ENCODE results near the gene VSIG10L.
A peak's percentile ranks its signal among the peaks of the same experiment; 100 is the strongest.

Gene VSIG10L

DNA sequence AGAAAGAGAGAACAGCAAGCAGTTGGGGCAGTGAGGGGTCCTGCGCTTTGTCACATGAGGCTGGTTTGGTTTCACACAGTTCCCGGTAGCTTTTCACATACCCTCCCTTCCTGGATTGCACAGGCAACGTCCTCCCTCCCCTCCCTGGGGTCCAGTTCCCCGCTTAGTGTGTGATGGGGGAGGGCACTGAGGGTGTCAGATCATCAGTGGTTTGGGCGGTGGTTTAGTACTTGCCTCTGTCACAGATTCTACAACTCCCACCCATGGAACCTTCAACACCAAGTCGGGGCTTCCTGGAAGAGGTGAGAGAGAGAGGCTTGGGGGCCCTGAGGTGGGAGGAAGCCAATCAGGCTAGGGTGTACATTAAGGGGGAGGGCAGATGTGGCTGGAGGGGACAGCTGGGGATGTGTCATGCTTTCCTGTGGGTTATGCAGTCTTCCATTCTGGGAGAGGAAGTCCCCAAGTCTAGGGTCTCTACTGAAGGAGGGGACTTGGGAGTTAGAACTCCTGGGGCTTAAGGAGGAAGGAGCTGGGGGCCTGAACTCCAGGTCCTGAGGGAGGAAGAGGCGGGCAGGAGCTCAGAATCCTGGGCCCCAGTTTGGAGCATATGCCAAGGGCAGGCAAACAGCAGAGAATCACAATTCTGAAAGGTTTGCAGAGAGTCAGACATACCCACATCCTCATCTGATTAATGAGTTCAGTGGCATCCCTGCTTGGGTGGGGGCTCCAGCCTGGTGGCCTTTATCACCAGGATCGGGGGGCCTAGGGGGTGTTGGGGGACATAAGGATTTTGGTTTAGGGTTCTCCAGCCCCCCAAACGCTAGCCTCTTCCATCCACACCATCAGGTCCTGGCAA is 30.9 kb upstream of the VSIG10L start, which contains the start of gene NKG7:
Gene NKG7 (minus strand): TSS at position 6 of the 856 bp plus-strand sequence. CDS start 119 bp downstream, outside the sequence.
- Histone ChIP-seq H3K27me3 (no peaks in the 10 kb centered on the region), H3K4me1 (peaks cover 95% of the 10 kb centered on the region), H3K9me3 (no peaks in the 10 kb centered on the region), H3K27ac (peak within 1 kb of the TSS; percentile 96), H3K36me3 (no peaks in the 10 kb centered on the region), H3K9ac (peak within 1 kb of the TSS; percentile 83), H3K4me3 (peak within 1 kb of the TSS; percentile 62), H4K20me1 (no peaks in the 10 kb centered on the region), H3K4me2 (peak within 1 kb of the TSS; percentile 99)
- TF ChIP-seq Cebpa-rat (IDR thresholded peaks at IDR 0.05), result peak; percentile 24; the same call in 1 of the 2 replicates

DNA sequence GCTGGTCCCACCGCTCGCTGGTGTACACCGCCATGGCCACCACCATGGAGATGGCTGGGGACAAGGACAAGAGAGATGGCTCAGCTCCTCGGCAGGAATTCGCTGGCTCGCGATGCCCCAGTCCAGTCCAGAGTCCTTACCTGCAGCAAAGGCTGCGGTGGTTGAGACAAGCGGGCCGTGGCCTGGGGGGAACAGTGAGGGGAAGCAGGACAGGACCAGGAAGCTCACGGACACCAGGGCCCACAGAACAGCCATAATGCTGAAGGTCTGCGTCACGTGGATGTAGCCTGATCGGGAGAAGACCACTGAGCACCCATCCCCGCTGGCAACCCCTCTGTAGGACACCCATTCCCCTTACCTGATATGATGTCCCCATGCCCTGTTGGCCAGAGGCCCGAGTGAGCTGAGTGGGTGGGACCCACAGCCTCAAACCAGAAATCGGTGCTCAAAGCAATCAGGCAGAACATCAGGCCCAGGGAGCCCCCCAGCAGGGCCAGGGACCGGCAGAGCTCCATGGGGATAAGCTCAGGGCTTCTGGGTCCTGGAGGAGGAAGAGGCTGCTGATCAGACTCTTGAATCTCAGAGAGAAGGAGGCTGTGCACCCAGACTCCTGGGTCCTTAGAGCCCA is 30.2 kb upstream of the VSIG10L start:
- Histone ChIP-seq H3K9ac (peak overlapping the region; percentile 83), H3K27ac (peak overlapping the region; percentile 96), H4K20me1 (no peaks in the 10 kb centered on the region), H3K9me3 (no peaks in the 10 kb centered on the region), H3K4me1 (peaks cover 90% of the 10 kb centered on the region), H3K4me2 (peak overlapping the region; percentile 99), H3K36me3 (no peaks in the 10 kb centered on the region), H3K27me3 (no peaks in the 10 kb centered on the region), H3K4me3 (peak overlapping the region; percentile 62)
- no peak for TF ChIP-seq Cebpa-rat (IDR thresholded peaks at IDR 0.05)

DNA sequence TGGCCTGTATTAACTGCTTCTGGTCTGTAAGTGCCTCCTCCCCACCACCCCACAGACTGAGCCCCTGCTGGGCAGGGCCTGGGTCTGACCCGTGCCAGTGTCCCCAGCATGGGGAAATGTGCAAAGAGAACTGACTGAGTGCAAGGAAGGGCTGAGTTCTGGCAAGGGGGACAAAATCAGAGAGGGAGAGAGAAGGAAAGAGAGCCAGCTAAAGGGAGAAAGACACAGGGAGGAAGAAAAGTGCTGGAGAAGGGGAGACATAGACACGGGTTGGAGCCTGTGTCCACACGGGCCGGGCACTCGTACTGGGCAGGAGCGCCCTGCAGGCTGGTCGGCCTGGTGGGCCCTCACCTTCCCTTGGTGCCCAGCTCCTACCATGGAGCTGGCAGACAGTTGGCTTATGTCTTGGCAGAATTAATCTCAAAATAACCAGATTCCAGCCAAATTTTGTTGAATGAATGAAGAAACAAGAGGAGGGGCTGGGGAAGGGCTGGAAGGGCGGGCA is 29.3 kb upstream of the VSIG10L start:
- Histone ChIP-seq H3K9me3 (no peaks in the 10 kb centered on the region), H3K27ac (peak overlapping the region; percentile 96), H3K27me3 (no peaks in the 10 kb centered on the region), H3K4me3 (no peak overlapping the region), H3K4me1 (peaks cover 82% of the 10 kb centered on the region), H3K4me2 (peak overlapping the region; percentile 99), H3K9ac (no peak overlapping the region; the same call in 1 of the 2 replicates), H3K36me3 (no peaks in the 10 kb centered on the region), H4K20me1 (no peaks in the 10 kb centered on the region)
- no peak for TF ChIP-seq Cebpa-rat (IDR thresholded peaks at IDR 0.05)

DNA sequence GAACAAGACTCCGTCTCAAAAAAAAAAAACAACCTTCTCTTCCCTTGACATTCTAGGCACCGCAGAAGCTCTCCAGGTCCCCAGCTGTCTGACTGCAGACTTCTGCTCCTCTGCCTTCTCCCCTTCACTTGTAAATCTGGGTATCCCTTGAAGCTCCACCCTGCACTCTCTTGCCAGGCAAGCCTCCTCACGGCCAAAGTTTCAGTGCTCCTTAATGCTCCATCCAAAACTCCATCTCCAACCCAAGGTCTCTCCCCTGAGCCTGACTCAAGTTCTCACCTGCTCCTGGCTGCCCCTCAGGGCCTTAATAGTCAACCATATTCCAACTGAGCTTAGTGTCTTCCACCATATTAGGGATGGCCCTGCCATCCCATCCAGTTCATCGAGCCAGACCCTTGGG is 28.3 kb upstream of the VSIG10L start:
- Histone ChIP-seq H3K4me1 (peaks cover 77% of the 10 kb centered on the region), H3K27me3 (no peaks in the 10 kb centered on the region), H3K36me3 (no peaks in the 10 kb centered on the region), H3K4me3 (no peak overlapping the region), H3K9ac (no peak overlapping the region), H3K4me2 (peak overlapping the region; percentile 99), H3K27ac (no peak overlapping the region), H4K20me1 (no peaks in the 10 kb centered on the region), H3K9me3 (no peaks in the 10 kb centered on the region)
- no peak for TF ChIP-seq Cebpa-rat (IDR thresholded peaks at IDR 0.05)

DNA sequence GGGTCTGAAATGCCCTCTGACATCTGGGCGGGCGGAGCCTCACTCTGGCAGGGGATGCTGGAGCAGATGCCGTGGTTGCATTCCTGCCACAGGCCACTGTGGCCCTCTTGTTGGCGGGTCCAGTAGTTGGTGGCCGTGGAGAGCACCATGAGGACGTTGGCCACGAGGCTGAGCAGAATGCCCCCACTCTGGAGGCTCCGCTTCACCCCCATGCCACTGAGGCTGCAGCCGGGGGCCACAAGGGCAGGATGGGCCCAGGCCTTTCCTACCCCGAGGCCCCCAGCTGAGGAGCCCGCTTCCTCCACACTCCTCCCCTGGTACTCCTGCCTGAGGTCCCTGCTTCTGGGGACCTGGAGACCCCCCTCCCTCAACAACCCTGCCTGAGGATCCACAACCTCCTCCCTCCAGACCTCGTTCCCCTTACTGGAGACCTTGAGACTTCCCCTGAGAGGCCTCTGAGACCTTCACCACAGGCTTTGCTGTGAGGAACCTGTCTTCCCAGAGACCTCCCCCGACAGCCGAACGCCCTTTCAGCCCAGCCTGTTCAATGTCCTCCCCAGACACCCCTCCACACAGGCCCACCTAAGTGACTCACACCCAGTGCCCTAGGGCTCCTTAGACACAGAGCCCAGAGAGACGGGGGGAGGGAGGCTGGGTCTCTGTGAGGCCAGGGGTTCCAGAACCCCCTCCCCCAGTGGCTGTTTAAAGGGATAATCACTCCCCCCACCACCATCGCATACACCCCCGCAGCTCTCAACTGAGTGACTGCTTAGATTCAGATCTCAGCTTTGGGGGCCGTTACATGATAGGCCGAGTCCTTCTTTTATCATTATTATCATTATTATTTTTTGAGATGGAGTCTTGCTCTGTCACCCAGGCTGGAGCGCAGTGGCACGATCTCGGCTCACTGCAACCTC is 26.7 kb upstream of the VSIG10L start, which contains the start of gene CLDND2:
Gene CLDND2 (minus strand): TSS at position 638 of the 917 bp plus-strand sequence. CDS start 426 bp downstream, at position 212.
- H4K20me1 ChIP-seq, result no peaks in the 10 kb centered on the region
- no peak for TF ChIP-seq Cebpa-rat (IDR thresholded peaks at IDR 0.05)
- peak within 1 kb of the TSS; percentile 80 for H3K9ac ChIP-seq
- peak within 1 kb of the TSS; percentile 83 for H3K4me3 ChIP-seq
- H3K4me1 ChIP-seq, result peaks cover 77% of the 10 kb centered on the region
- no peaks in the 10 kb centered on the region for H3K36me3 ChIP-seq
- peak within 1 kb of the TSS; percentile 100 for H3K4me2 ChIP-seq
- H3K9me3 ChIP-seq, result no peaks in the 10 kb centered on the region
- no peaks in the 10 kb centered on the region for H3K27me3 ChIP-seq
- H3K27ac ChIP-seq, result peak within 1 kb of the TSS; percentile 86

DNA sequence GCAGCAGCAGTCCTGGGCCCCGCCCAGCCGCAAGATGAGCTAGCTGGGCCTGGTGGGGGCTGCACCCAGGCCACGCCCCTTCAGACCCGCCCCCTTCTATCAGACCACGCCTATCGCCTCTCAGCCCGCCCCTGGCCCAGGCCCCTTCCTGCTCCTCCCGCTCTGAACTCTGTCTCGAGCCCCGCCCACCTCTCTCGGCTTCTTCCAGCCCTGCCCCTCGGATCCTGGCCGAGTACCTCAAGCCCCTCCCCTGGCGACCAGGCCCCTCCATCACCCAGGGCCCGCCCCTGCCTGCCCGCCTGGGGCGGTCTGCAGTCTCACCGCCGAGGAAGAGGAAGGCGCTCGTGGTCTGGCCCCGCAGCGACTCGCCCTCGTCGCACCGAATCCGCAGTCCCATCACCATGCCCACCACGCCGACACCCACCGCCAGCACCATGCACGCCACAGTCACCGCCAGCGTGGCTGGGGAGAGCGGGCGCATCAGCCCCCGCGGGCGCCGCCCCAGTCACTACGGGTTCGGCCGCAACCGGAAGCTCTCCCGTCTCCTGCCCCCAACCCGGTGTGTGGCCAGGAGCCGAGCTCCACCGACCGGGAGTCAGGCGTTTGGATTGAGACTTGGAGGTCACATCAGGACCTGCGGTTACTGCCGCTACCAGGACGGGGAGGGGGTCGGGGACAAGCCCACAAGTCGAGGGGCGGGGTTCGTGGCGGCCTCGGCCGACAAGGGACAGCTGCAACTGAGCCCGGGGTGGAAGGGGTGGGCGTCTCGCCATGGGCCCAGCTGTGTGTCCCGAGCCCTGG is 25.8 kb upstream of the VSIG10L start:
- H3K9me3 ChIP-seq, result no peaks in the 10 kb centered on the region
- H4K20me1 ChIP-seq, result no peaks in the 10 kb centered on the region
- peaks cover 77% of the 10 kb centered on the region for H3K4me1 ChIP-seq
- H3K27ac ChIP-seq, result peak overlapping the region; percentile 89
- H3K36me3 ChIP-seq, result no peaks in the 10 kb centered on the region
- no peaks in the 10 kb centered on the region for H3K27me3 ChIP-seq
- H3K4me2 ChIP-seq, result peak overlapping the region; percentile 100
- H3K9ac ChIP-seq, result peak overlapping the region; percentile 85
- no peak for TF ChIP-seq Cebpa-rat (IDR thresholded peaks at IDR 0.05)
- peak overlapping the region; percentile 83 for H3K4me3 ChIP-seq

DNA sequence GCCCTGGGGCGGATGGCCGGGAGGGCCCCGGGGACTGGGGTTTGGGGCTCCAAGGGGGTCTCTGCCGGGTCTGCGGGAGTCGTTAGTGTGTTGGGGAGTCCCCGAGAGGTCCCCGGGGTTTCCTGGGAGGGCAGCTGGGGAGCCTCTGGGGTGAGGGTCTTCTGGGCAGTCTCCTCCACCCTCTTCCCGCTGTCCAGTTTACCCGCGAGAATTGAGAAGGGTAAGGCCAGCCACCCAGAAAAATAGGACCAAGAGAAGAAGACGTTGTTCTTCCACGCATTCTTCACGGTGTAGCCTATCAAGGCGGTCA is 25.3 kb upstream of the VSIG10L start:
- Histone ChIP-seq H3K9ac (peak overlapping the region; percentile 85), H3K36me3 (no peaks in the 10 kb centered on the region), H3K9me3 (no peaks in the 10 kb centered on the region), H4K20me1 (no peaks in the 10 kb centered on the region), H3K4me3 (peak overlapping the region; percentile 83), H3K4me1 (peaks cover 77% of the 10 kb centered on the region), H3K4me2 (peak overlapping the region; percentile 100), H3K27ac (peak overlapping the region; percentile 89), H3K27me3 (no peaks in the 10 kb centered on the region)
- TF ChIP-seq Cebpa-rat (IDR thresholded peaks at IDR 0.05), result no peak

DNA sequence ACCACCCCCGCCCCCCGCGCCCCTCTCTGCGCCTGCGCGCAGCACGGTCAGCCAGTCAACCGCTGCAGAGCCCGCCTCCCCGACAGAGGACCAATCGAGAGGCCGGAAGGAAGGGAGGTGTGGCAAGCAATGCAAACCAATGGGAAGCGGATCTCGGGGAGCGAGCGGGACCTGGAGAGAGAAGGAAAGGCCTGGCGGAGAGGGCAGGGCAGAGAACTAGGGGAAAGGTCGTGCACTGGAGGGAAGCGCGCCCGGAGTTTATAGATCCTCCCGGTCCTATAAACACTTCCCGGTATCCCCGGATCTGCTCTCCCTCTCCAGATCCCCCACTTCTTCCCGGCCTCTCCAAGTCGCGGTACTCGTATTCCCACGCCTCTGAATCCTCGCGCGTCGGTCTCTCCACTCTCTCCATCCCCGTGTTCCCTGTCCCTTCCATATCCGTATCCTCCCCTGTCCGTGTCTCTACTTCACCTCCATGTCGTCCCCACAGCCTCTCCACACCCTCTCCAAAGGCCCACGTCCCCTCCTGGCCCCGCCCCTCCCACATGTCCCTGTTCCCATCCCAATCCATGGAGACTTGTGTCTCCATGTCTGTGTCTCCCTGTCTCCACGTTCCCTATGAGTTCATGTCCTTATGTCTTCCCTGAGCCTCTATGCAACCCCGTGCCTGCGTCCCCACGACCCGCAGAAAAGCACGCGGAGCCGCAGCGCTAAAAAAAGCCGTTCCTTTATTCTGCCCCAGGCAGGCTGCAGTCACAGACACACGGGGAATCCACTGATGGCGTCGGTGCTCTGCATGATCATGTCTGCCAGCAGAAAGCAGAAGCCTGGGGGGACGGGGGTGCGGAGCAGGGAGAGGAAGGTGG is 24.7 kb upstream of the VSIG10L start:
- Histone ChIP-seq H3K9ac (peak overlapping the region; percentile 90), H3K36me3 (no peaks in the 10 kb centered on the region), H3K27ac (peak overlapping the region; percentile 93), H3K9me3 (no peaks in the 10 kb centered on the region), H3K4me1 (peaks cover 77% of the 10 kb centered on the region), H3K4me2 (peak overlapping the region; percentile 100), H4K20me1 (no peaks in the 10 kb centered on the region), H3K4me3 (peak overlapping the region; percentile 83), H3K27me3 (no peaks in the 10 kb centered on the region)
- TF ChIP-seq Cebpa-rat (IDR thresholded peaks at IDR 0.05), result no peak
